Activated CD4-positive, alpha-beta T cell treated with anti-CD3 and anti-CD28 coated beads, Interleukin-2, Interleukin-4, amounts not matched to agents 100 ng/mL and 50 ng/mL, durations not matched to agents 16 hours and 8 hours (primary cell): ENCODE results near the gene TBX2.
A peak's percentile ranks its signal among the peaks of the same experiment; 100 is the strongest.

Experiments
- DNase-seq: peaks from one replicate; pipeline ENCODE4 v3.0.0-alpha.2; 2020; ENCODE audit warnings: low spot score

TBX2 gene

DNA sequence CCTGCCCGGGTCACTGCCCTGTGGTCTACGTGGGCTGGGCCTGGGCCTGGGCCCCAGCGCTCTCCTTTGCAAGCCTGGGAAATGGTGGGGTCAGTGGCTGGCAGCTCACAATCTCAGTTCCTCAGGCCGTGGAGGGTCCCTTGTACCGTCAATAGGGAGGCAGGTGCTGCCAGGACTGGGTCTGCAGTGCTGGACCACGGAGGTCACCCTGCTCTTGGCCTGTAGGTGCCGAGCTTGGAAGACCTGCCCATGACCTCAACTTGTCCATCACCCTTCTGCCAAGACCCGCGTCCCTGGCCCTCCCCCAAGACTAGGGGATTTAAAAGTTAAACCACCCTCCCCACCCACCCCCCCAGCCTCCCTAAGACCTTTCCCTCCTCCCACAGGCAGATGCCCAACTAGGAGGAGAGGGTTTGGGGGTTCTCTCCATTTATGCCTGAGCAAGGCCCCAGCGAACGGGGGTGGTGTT, 2.5 kb downstream of the TBX2 start:
- DNase-seq, result no peak

DNA sequence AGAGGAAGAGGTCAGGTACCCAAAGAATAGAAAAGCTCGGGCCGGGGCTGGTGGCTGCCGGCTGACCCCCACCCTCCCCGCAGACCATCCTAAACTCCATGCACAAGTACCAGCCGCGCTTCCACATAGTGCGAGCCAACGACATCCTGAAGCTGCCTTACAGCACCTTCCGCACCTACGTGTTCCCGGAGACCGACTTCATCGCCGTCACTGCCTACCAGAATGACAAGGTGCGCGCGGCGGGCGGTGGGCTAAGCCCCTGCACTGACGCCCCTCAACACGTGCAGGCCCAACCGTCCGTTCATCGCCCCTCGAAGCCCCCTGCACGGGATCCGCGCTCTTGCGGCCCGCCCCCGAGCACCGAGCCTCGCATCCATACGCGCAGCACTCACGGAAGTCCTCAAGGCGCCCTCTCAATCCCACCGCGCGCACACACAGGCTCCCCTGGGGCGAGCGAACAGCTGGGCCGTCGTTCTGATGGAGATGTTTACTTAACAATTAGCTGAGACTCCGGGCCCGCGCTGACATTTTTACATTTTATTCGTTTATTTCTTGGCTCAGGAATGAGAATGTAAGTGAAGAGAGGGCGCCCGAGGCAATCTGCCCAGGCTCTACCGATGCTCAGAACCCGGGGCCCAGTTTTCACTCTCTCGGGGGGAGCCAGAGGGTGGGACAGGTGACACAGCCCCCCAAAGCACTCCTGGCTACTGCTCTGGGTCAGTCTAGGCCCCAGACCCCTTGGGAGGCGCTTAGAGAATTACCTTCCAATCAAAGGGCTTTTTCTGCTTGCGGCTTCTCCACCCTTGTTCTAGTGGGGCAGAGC, 3.5 kb downstream of the TBX2 start:
- DNase-seq, result no peak

DNA sequence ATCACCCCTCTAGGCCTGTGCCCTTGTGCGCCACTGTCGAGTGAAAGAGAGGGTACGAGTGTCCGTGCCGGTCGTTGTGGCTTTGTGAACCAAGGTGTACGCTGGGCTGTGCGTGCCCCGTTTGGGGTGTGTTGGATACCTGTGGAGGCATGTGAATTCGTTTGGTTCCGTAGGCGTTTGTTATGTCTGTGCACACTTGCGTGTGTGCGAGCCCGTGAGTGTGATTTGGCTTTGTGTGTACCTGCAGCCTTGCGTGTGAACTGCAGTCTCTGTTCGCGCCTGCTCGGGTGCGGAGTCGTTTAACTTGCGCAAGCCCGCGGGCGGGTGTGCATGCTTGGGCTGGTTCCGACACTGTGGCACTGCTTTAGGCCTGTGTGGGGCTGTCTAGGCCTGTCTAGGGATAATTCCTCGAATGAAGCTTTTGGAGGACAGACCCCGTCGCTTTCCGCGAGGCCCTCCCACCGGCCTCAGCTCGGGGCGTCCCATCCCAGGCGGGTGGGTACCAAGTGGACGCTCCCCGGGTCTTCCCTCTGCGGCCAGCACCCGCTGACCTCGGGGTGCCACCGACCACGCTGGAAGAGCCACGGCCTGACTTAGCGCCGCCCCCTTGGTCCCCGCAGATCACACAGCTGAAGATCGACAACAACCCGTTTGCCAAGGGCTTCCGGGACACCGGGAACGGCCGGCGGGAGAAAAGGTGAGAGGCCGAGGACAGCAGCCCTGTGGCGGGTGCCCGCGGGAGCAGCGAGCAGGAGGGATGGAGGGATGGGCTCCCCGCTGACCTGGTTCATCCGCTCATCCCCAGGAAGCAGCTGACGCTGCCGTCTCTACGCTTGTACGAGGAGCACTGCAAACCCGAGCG, 4.4 kb downstream of the TBX2 start:
- DNase-seq, result no peak

DNA sequence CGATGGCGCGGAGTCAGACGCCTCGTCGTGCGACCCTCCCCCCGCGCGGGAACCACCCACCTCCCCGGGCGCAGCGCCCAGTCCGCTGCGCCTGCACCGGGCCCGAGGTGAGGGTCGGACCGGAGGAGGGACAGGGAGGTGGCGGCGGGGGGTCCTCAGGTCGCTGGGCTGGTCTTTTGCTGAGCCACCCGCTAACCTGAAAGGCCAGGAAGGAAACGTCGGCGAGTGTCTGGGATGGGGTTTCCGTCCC, 4.9 kb downstream of the TBX2 start:
- DNase-seq, result no peak

DNA sequence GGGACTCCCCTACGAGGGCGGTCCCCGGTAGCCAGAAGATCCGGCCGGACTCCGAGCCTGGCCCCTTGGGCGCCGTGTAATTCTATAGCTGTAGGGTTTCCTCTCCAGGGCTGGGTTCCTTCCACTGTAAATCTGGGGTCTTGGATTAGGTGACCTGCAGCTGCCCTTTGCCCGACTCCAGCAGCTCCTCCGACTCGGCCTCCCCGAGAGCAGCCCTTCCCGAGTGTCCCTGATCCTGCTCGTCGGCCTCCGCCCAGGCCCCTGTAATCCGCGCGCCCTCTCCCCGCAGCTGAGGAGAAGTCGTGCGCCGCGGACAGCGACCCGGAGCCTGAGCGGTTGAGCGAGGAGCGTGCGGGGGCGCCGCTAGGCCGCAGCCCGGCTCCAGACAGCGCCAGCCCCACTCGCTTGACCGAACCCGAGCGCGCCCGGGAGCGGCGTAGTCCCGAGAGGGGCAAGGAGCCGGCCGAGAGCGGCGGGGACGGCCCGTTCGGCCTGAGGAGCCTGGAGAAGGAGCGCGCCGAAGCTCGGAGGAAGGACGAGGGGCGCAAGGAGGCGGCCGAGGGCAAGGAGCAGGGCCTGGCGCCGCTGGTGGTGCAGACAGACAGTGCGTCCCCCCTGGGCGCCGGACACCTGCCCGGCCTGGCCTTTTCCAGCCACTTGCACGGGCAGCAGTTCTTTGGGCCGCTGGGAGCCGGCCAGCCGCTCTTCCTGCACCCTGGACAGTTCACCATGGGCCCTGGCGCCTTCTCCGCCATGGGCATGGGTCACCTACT, 5.5 kb downstream of the TBX2 start:
- no peak for DNase-seq

DNA sequence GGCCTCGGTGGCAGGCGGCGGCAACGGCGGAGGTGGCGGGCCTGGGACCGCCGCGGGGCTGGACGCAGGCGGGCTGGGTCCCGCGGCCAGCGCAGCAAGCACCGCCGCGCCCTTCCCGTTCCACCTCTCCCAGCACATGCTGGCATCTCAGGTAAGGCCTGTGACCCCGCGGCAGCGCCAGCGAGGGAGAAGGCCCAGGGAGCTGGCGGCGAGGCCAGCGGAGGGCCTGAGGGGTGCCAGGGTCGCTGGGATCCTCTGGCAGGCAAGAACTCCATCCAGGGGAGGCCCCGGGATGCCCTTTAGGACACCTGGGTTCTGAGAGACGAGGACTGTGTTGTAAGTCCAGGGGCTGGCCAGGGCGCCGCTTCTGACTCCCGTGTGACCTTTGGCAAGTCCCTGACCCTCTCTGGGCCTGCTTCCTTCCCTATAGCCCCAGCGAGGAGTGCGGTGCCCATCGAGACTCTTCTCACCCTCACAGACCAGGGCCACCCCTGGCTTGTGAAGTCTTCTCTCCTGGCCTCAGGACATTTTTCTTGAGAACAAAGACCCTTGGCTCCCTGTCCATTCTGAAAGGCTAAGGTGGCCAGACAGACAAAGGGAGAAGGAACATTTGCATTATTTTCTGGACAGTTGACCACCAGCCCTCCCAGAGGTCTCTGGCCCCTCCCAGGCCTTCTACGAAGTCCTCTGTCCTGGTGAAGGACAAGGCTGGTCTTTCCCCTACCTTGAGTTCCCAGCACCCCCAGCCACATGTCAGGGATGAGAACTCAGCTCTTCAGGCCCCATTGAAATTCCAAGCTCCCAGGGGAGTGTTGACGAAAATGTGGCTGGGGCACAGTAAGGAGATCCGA, 6.3 kb downstream of the TBX2 start:
- DNase-seq, result no peak

DNA sequence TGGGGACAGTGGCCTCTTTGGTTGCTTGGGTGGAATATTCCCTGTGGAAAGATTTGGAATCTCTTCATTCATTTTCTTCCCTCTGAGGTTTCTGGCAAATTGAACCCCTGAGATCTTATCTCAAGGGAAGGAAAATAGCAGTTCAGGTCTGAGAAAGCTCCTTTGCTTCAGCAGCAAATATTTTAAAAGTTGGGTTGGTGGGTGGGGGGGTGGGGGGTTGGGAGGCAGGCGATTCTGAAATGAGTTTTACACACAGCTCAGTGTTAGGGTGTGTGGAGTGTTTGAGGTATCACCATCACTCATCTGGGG, 6.8 kb downstream of the TBX2 start:
- no peak for DNase-seq

DNA sequence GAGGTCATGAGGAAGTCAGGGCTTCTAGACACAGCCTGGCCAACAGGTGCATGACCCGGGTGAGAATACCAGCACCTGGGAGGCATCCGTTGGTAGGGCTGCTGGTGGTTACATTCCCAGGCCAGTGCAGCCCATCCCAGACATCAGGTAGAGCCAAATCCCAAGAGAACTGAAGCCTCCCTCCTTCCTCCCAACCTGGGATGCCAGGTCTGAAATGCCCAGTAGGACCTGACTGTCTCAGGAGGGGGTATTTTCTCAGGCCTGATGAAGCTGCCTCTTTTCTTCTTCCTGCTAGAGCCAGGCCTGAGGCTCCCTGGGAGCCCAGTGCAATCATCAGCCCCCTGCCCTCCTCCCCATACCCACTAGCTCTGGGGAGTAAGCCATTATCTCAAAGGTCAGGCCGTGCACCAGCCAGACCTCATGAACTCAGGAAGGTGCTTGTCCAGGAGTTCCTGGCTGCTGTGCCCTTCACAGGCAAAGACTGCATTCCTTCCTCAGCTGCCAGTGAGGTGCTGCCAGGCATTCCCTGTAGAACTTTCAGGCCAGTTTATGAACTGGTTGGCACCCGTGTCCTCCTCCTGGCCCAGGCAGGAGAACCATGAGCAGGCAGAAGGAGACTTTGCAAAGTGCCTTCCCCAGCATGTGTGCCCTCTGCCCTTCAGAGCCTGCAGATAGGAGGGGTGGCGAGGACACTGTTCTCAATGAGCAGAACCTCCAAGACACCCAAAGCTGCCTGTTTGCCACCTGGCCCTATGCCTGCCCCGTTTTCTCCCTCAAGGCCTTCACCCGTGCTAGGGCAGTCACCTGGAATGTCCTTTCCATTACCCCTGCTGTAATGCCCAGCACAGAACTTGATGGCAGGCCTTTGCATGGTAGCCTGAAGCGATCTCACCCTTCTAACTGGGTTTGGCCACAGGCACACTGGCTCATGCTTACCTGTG, 7.6 kb downstream of the TBX2 start:
- no peak for DNase-seq

DNA sequence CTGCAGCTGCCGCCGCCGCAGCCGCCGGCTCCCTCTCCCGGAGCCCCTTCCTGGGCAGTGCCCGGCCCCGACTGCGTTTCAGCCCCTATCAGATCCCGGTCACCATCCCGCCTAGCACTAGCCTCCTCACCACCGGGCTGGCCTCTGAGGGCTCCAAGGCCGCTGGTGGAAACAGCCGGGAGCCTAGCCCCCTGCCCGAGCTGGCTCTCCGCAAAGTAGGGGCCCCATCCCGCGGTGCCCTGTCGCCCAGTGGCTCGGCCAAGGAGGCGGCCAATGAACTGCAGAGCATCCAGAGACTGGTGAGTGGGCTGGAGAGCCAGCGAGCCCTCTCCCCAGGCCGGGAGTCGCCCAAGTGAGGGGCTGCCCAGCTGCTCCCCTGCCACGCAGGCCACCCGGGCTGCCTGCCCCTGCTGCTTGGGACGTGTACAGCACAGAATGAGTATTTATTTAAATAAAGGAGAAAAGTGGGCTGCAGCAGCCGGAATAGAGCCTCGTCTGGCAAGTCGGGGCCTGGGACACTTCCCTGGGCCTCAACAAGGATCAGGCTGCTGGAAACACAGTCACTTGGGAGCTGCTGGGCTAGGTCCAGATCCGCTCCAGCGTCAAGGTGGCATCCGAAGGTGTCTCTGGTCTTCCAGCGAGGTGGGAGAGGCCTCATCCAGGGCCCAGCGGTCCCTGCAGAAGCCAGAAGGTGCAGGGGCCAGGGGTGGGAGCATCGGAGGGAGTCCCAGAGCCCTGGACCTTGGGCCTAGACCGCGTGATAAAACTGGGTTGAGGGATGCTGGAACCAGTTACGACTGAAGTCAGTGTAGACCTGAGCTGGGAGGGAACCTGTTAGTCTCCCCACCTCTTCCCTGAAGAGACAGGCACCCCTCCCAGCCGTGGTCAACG, 8.8 kb downstream of the TBX2 start:
- DNase-seq, result no peak

DNA sequence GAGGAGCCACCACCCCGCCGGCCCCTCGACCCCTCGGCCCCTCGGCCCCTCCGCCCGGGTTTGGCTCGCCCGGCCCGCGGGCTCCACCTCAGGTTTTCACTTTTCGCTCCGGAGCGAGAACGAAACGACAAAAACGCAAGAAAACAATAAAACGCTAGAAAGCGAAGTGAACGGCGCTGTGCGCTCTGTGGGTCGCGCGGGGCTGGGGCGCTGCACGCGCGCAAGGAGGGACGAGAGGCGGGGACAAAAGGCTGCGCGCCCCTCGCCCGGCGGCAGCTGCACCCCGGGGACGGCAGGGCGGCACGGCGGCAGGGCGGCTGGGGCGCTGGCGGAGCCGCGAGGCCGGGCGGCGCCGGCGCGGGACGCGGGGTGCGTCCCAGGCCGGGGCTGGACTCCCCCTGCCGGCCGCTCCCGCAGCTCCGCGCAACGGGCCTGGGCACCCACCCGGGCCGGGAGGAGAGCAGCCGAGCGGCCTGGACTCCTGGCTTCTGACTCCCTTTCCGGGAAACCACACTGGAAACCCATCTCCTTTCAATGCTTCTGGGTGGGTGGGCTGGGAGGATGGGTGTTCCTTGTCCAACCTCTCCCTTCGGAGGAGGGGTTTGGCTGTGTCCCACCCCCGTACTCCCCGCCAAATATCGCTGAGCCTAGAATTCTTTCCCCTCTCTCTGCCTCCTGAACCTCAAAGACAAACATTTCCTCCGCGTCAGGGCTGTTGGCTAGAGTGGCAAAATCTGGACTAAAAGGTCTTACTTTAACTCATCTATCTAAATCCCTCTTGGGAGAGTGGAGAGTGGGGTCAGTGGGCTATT, 9.9 kb downstream of the TBX2 start:
- DNase-seq, result peak; percentile 23

DNA sequence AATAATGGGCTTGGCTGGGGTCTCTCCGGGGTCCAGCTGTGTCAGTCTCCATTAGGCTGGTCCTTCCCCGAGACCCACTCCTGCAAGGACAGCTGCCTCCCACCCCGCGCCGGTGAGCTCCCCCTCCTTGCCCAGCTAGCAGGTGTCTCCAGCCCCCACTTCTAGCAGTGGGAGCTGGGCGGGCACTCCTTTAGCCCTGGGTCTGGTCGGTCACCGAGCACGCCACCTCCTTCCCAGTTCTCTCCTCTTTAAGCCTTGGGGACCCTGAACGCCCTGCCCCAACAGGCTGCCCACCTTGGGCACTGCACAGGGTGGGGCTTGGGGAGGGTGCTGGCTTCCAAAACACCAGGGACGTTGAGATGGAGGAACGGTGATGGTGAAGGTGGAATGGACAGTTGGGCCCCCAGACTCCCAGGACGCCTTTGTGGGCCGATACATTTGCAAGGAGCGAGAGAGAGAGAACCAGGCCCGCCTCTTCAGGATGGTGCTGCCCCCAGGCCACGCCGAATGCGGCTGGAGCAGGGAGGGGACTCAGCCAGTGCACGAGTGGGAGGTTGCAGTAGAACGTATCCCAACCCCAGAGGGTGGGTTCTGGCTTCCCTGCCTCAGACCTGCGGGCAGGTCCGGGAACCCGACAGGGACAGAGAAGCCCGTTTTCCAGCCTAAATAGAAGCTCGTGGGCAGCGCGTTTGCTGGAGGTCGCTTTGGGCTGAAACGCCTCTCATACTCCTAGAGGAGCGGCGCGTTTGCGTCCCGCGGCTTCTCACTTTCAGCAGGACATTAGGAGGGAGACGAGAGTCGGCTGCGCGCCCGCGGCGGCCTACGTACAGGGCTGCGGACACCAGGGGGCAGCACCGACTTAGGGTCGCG, 10.7 kb downstream of the TBX2 start:
- DNase-seq, result peak; percentile 68

DNA sequence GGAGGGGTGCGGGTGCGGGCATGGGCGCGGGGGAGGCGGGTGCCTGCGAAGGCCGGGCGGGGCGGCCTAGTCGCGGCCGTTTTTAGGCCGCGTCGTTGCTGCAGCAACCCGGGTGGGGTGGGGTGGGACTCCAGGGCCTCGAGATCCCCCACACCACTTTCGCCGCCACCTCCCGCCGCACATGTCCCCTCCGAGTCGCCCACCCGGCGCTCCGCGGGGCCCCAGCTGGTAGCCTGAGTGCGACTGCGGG, 11.3 kb downstream of the TBX2 start:
- no peak for DNase-seq

DNA sequence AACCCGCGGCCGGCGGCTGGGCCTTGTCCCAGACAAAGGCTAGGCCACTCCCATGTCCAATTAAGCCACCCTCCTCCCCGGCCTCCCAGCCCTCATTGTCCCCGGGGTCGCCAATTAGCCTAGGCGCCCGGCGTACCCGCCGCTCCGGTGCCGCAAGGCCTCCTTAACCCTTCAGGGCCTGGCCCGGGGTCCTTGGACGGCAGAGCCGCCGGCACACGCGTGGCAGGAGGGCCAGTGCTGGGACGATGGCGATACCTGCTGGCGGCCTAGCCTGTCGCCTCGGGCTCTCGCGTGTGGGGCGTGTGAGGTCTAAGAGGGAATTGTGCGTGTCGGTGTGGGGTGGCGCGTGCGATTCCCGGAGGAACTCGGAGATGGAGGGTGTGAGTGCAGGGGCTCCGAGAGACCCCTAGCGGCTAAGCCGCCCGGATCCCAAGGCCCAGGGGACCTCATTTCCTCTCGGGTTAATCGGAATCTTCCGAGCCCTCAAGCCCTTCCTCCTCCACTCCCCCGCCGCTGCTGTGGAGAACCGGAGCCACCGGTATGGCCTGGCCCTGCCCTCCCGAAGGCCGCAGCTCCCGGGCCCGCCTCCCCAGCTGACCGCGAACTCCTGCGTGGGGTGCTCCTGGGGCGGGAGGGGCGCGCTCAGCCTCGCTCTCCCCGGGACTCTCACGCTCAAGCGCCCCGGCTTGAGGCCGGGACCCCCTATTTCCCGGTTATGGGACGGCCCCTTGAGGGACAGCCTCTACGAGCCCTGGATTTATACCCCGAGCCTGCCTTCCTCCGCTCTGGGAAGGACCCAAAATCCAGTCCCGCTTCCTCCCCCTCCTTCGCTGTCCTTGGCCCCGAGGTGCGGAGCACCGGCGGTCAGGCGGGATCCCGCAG, 11.9 kb downstream of the TBX2 start:
- no peak for DNase-seq

DNA sequence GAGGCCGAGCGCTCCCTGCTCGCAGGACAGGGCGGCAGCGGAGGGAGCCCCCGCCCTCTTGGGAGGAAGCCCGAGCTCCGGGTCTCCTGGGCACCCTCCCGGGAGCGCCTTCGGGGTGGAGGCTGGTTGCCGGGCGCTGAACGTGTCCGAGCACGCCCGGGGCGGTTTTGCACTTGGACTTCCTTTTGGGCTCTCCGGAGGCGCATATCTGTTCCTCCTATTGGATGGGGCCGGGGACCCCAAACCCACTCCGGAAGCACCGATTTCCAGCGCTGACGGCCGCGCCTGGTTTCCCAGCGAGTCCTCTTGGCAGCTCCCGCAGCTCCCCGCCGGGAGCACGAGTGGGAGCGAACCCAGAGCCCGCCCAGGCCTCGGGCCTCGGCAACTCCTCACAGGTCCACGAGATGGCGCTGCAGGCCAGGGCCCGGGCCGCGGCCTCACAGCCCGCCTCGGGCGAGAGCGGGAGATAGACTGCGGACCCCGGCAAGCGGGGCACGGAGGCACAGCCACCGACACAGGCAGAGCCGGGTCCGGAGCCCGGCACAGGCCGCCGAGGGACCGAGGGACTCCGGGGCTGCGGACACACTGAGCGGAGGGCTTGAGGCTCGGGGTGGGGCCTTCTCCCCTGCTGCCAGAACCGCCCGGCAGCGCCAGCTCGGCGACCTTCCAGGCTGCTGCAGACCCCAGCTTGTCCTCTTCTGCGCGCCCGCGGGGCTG, 12.7 kb downstream of the TBX2 start:
- DNase-seq, result peak; percentile 64

DNA sequence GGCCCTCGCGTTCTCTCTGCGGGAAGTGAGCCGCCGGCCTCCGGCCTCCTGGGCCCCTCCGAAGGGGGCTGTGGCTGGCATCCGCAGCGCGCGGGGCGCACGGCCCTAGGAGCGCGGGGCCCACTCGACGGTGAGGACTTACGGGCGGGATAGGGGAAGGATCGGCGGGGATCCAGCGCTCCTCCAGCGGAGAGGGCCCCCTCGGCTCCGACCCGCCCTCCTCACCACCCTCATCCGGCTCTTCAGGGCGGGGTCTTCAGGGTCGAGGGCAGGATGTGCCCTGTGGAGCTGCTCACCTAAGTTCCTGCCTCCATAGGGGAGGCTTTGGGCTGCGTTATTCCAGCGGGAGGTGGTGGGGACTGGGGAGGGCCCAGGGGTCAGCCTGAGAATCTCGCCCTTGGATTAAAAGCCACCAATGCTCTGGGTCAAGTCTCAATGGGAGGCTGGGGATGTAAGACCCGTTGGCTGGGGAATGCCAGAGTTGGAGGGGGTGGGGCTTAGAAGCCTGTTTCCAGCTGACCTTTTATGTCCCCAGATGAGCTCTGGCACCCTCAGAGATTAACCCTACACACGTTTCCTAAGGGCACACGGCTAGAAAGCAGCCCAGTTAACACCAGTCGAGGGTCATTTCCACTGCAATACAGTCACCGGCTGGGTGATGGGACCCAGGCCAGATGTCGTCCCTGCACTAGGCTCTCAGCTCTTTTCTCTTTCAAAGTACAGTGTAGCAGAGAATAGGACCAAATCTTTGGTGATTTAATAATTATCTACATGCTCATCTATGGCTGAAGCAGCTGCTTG, 13.4 kb downstream of the TBX2 start:
- DNase-seq, result no peak

DNA sequence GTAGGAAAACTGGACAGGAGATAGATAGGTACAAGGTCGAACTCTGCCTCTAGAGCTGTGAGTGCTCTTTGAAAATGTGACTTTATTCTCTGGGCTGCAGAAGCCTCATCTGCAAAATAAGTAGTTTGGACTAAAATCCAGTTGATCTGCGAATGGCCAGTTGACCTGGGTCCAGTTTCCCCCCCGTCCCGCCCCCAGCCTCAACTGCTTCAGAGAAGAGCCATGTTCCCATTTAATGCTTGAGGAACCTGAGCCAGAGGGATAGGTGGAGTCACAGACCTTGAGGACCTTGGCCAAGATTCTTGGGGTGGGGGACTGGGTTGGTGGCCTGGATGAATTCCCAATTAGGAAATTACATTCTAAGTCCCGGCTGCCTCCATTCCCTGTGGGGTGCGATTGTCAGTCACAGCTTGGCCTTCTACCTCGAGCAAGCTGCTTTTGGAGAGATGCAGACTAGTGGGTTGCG, 14.1 kb downstream of the TBX2 start:
- DNase-seq, result no peak
